GM10248 (cell line): ENCODE measurements around the gene UGCG.

Experiments used
- CTCF ChIA-PET: fragments of 300-600 bp; sonication (Branson Sonifier 250); formaldehyde crosslinking; extraction: SDS; loops from one replicate; lab custom pipeline; 2021; ENCODE audit warnings: antibody characterized with exemption; lab: Yijun Ruan, JAX
- POLR2A ChIA-PET: fragments of 350-650 bp; sonication (Branson Sonifier 250); formaldehyde crosslinking; extraction: SDS; loops from one replicate; lab custom pipeline; 2020; ENCODE audit warnings: antibody characterized with exemption; lab: Yijun Ruan, JAX
- DNase-seq: peaks from one replicate; pipeline ENCODE4 v3.0.0; 2012; ENCODE audit errors: extremely low spot score
- TF ChIP-seq, protein P1 (sequence below): IDR thresholded peaks from 2 replicates; pipeline ENCODE4 v1.5.1; 2012; ENCODE audit warnings: mild to moderate bottlenecking, low read depth; ENCODE audit errors: extremely low read depth, missing control alignments, control extremely low read depth

Gene UGCG

DNA sequence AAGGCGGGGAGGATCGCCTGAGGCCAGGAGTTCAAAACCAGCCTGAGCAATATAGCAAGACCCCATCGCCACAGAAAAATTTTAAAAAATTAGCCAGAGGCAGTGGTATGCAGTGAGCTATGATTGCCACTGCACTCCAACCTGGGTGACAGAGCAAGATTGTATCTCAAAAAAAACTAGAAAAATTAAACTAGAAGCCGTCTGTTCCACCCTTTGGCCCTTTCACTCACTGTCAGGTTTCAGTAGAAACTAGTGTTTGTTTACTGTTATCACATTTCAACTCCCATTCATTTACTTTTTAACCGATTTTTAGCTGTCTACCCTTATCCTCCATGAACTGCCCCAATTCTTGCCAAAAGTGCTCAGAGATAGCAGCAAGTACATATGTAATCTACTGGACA lies 8.3 kb downstream of the UGCG start:
- DNase-seq = no peak
- ChIA-PET CTCF (interaction anchor here (0.8 to 2.3 kb wide), 3 partner anchors 10 to 170 kb away, joined by 3 to 9 read pairs (median 7); no protein-coding TSS in a partner anchor), POLR2A (interaction anchor here (1.2 to 1.8 kb wide), 2 partner anchors 10 to 124 kb away, joined by 3 to 7 read pairs; no protein-coding TSS in a partner anchor)
- TF ChIP-seq, protein P1, sequence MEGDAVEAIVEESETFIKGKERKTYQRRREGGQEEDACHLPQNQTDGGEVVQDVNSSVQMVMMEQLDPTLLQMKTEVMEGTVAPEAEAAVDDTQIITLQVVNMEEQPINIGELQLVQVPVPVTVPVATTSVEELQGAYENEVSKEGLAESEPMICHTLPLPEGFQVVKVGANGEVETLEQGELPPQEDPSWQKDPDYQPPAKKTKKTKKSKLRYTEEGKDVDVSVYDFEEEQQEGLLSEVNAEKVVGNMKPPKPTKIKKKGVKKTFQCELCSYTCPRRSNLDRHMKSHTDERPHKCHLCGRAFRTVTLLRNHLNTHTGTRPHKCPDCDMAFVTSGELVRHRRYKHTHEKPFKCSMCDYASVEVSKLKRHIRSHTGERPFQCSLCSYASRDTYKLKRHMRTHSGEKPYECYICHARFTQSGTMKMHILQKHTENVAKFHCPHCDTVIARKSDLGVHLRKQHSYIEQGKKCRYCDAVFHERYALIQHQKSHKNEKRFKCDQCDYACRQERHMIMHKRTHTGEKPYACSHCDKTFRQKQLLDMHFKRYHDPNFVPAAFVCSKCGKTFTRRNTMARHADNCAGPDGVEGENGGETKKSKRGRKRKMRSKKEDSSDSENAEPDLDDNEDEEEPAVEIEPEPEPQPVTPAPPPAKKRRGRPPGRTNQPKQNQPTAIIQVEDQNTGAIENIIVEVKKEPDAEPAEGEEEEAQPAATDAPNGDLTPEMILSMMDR = no peak

DNA sequence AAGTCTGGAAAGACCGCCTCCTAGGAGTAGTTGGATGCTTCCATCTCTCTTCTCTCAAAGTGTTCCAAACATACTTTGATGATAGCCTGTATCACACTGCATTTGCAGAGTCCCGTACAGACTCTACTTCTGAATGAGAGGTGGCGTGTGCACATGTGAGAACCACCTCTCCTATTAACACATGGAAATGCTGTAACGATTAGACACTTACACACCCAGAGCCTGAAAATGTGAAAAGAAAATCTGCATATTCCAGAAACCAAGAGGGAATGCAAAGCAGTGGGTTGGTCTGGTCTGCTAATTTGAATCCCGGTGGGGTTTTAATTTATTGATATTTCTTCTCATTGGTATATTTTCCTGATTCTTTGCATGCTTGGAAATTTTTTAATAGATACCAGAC lies 10.5 kb downstream of the UGCG start:
- no peak for DNase-seq
- ChIA-PET CTCF (no interaction called here), POLR2A (no interaction called here)
- TF ChIP-seq, protein P1 = no peak

DNA sequence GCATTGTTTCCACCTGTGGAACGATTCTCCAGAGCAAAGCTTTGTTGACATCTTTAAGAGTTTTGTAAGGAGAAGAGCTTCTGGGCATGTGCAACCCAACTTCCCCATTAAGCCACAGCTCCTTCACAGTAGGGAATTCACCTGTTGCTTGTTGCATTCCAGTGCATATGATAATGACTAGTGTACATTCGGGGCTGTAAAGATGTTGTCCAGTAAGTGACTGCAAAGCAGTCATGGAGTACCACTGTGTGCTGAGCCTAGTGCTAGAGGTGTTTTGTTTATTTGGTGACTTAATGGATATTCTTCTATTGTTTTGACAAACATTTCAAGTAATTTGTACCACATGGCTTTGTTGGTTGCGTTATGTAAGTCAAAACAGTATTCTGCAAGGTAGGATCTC lies 12.8 kb downstream of the UGCG start:
- no peak for DNase-seq
- ChIA-PET CTCF (interaction anchor here (0.9 to 1.7 kb wide), 7 partner anchors 9 to 165 kb away, joined by 3 to 9 read pairs (median 3); partner anchors contain the start of gene UGCG), POLR2A (interaction anchor here (0.5 to 1.5 kb wide), 5 partner anchors 13 to 464 kb away, joined by 3 to 8 read pairs (median 3); partner anchors contain the start of gene UGCG)
- TF ChIP-seq, protein P1 = no peak

DNA sequence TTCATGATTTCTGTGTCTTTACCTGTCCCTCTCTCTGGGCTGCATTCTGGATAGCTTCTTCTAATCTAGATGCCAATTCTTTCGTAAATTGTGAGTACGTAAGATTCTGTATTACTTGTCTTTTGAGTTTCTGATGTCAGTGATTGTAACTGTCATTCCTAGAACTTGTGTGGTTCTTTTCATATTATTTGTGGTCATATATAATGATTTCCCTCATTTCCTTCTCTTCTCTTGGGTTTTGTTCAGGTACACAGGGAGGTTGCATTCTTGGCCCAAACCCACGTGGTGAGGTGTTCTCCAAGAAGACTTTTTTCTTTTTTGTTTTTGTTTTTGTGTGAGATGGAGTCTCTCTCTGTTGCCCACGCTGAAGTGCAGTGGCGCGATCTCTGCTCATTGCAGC lies 13.8 kb downstream of the UGCG start:
- DNase-seq = no peak
- TF ChIP-seq, protein P1 = no peak
- POLR2A ChIA-PET = interaction anchor here (0.6 kb wide), 1 partner anchor 552 kb away, joined by 3 read pairs; no protein-coding TSS in a partner anchor
- CTCF ChIA-PET = interaction anchor here (1.7 kb wide), 1 partner anchor 164 kb away, joined by 9 read pairs; no protein-coding TSS in a partner anchor

DNA sequence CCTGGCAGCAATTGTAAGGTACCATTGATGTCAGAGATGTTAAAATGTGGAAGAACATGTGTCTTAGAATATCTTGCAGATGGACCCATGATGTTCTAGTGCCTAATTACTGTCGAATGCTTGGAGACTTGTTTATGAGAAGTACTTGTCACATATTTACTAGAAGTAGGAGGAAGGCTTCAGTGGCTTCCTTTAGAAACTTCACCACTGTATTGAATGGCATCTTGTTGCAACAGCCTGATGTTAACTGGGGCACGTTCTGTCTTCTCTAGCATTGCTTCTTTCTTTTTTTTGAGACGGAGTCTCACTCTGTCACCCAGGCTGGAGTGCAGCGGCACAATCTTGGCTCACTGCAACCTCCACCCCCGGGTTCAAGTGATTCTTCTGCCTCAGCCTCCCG lies 16.5 kb downstream of the UGCG start:
- TF ChIP-seq, protein P1 = no peak
- POLR2A ChIA-PET = interaction anchor here (1.0 kb wide), 1 partner anchor 121 kb away, joined by 3 read pairs; no protein-coding TSS in a partner anchor
- DNase-seq = no peak
- CTCF ChIA-PET = interaction anchor here (0.6 kb wide), 1 partner anchor 10 kb away, joined by 3 read pairs; no protein-coding TSS in a partner anchor

DNA sequence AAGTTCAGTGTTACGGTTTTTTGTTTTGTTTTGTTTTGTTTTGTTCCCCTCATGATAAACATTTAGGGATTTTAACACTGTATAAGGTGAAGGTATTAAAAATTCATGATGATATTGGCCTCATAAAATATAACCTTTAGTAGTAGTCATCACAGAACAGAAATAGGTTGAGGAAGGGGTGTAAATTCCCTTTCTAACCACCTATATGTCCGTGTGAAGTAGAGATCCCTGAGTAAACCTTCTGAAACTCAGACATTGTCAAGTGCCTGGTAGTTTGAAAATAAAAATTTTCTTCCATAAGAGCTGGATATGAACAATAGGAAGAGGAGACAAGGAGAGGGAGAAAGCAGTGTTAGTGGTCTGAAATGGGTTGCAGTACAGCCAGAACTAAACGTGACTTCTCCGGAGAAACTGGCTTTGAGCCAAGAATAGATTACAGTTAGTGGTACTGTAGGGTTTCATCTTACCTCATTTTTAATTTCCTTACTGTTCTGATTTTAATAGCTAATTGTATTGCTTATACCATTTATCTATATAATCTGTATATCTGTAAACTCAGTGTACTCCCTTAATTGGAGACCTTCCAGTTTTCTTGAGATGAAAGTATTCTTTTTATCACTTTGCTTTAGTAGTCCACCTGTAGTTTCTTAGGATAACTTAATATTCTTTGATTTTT lies 18.3 kb downstream of the UGCG start:
- CTCF ChIA-PET = interaction anchor here (0.7 to 2.6 kb wide), 9 partner anchors 9 to 160 kb away, joined by 3 to 12 read pairs (median 5); partner anchors contain the start of gene UGCG
- POLR2A ChIA-PET = interaction anchor here (0.6 to 2.2 kb wide), 4 partner anchors 11 to 71 kb away, joined by 3 to 7 read pairs (median 5); partner anchors contain the start of gene UGCG
- TF ChIP-seq, protein P1 = no peak
- no peak for DNase-seq
